Activated gamma-delta T cell (primary cell): ENCODE results near the gene CLEC3A.
"Not testable (repeated sequence)": the region's sequence is repeated elsewhere in the genome, so short reads cannot be mapped to it uniquely, and the experiment has no call there.

Source experiments
- DNase-seq: peaks from one replicate; lab custom pipeline; 2025; lab: John Stamatoyannopoulos, UW
- total RNA-seq, 2 donors: gene quantifications; one replicate each; lab custom pipeline; 2026; lab: John Stamatoyannopoulos, UW

CLEC3A gene
- 0 reads per million in 2 donors for total RNA-seq

DNA sequence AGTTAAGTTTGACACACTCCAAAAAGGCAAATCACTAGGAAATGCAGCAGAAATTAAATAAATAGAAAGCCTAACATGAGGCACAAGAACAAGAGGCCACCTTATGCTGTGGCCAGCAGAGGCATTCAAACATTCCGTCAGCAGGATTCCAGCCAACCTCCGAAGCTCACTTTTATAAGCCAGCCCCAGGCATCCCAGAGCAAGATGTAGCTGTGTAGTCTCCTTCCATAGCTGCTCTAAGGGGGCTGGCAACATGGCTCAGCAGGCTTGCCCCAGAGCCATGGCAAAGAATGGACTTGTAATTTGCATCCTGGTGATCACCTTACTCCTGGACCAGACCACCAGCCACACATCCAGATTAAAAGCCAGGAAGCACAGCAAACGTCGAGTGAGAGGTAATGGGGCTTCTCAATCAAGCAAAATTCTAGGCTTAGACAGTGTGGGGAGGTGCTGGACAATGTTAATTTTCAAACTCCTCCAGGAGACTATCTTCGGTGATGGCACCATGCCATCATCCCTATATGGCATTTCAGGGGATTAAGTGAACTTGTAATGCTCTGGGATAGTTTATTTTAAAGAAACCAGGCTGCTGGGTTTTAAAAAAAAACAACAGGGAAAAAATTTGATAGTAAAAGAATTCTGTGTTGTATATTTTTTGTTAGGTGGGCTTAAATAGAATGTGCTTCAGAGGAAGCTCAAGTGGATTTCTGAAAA is at the start of gene CLEC3A:
Gene CLEC3A (plus strand): TSS at position 202 of the 714 bp plus-strand sequence. CDS start 79 bp downstream, at position 281.
- no peak for DNase-seq

- DNase-seq: no peak
Measured at GRCh38 chr16:77974883-77975282, 47.5 kb upstream of the CLEC3A start.

- DNase-seq: no peak
Measured at GRCh38 chr16:77975942-77976341, 46.4 kb upstream of the CLEC3A start.

DNA sequence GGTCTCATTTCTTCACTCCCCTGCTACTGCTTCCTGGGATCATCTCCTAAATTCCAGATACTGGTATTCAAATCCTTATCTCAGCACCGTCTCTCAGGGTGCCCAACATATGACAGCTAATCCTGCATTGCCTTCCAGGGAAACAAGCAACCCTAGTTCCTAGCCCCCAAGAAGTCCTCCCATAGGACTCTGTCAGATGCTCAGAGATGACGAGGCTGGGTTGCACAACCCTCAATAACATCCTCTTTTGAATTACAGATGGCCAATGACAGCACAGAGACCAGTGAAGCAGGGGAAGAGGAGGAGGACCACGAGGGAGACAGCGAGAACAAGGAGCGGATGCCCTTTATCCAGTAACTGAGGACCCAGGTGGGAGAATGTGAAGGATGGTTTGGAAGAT is 45.0 kb upstream of the CLEC3A start:
- DNase-seq: no peak

DNA sequence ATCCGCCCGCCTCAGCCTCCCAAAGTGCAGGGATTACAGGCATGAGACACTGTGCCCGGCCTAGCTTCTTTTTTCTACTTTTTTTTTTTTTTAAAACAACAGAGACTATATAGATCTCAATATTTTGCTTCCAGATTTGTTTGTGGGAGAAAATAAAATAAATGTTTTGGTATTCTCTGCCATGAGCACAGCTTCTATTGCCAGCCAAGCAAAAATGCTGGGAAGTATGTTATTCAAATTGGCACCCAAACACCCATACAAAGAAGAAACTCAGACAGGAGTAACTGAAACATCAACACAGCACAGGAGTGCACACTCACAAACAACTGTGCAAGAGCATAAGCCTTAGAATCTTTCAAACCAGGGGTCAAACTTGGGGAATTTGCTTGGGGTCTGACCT is 37.2 kb upstream of the CLEC3A start:
- DNase-seq: no peak

DNA sequence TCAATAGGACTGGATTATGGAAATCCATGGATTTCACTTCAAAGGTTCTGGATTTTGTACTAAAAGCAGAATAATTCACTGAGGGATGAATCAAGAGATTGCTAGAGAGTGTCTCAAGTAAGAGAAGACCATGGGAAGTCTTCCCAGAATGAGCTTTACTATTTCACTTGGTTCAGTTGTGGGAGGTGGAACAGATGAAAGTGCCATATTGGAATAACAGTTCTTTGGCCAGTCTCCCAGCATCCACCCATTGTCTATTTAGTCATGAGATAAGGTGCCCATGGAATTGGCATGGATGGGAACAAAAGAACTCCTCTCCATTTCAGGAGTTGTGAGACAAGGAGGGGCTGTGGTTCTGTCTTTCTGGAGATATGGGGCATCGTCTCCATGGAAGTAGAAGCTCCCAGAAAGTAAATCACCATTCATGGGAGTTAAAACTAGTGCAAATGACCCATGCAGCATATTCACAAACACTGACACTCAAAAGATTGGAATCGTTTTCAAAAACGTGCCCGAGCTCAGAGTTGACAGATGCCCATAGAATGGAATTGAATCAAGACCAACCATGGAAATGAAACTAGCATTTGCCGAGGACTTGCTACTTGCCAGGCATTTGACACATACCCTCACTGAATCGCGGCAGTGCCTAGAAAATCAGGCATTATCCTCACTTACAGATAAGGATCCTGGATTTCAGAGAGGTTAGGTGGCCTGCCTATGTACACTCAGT is 36.2 kb upstream of the CLEC3A start:
- DNase-seq: no peak

- no peak for DNase-seq
Measured at GRCh38 chr16:77987810-77988209, 34.5 kb upstream of the CLEC3A start.

- no peak for DNase-seq
Measured at GRCh38 chr16:77989846-77990245, 32.5 kb upstream of the CLEC3A start.

DNA sequence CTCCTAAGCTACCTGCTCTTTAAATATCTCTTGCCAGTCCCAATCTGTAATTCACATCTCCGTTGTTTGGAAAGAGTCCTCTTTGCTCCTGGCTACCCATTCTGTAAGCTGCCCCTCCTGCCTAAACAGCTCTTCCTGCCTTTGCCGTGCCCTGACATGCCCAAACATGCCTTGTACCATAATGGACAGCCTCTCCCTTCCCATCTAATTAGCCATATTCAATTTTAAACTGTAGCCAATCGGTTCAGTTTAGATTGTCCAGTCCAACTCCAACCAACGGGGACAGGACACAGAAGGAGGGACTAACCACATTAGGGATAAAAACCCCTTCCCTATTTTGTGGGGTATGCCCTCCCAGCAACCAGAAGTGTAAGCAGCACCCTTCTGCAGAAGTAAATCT is 30.6 kb upstream of the CLEC3A start:
- DNase-seq: no peak

- DNase-seq: not testable (repeated sequence)
Measured at GRCh38 chr16:77992381-77992780, 30.0 kb upstream of the CLEC3A start.

GRCh38 chr16:77993111-77993985 is 29.0 kb upstream of the CLEC3A start:
- DNase-seq: no peak

- DNase-seq: no peak
Measured at GRCh38 chr16:77995843-77996455, 26.4 kb upstream of the CLEC3A start.

DNA sequence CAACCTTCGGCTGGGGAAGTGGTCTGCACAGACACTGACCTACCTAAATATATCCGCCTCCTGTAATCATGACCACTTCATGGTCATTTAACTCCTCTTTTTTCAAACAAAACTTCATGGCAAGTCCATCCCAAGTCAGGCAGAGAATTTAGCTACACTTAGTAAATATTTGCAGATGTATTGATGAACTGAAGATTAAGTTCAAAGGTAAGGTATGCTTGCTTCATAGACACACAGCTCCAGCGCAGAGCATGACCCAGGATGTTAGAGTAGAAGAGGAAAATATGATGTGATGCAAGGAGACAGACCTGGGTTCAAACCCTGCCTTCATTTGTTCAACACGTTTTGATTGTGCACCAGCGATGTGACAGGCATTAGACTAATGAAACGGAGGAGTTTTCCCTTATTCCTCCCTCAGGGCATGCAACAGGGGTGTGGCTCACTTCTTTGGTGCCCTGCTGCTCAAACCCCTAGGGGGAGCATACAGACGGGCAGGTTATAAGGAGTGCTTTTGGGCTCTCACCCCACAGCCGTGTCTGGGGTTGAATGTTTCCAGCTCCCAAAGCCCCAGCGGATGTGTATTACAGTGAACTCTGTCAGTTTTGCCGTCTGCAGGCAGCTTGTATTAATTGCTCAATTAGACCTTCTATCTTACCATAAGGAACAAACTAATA is 23.9 kb upstream of the CLEC3A start:
- DNase-seq: no peak

DNA sequence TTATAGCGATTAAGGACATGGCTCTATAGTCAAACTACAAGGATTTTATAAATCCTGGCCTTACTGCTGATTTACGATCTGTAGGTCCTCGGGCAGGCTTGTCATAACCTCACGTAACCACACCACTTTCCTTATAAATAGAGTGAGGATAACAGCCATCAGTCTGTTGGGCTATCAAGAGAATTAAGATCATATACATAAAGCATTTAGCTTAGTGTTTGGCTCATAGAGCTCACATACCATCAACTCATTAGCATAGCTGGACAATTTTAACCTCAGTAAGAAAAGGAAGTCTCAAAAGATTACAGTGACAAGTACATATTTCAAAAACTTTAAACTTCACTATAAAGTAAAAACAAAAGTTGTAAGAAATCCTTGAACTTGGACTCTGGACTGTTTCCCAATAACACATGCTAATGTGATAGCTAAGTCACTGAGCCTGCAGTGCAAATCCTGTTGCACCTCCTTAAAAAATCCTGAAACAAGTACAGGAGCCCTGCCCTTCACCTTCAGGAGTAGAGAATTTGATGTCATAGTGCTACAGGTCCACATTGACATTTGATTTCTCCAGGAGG is 20.8 kb upstream of the CLEC3A start:
- no peak for DNase-seq

DNA sequence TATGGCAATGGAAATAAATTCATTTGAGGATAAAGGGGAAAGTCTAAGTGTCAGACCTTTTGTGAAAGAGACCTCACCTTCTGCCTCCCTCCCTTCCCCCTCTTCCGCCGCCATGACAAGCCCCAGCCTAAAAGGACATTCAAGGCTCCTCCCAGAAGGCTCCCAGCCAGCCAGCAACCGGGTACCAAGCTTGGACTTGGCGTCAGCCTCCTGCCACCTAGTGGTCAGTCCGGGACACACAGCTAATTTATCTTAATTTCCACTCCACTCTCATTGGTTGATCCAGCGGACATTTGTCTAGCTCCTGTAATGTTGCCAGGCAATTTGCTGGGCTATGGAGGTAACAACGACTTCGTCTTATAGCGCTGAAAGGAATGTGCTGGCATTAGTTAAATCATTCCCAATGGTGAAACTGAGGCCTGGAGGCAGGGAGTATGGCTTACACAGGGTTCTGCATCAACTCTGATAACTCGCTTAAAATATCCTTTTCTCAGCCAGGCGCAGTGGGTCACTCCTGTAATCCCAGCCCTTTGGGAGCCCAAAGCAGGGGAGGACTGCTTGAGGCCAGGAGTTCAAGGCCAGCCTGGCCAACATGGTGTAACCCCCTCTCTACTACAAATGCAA is 19.3 kb upstream of the CLEC3A start:
- no peak for DNase-seq

GRCh38 chr16:78004517-78004916 is 17.8 kb upstream of the CLEC3A start:
- no peak for DNase-seq

DNA sequence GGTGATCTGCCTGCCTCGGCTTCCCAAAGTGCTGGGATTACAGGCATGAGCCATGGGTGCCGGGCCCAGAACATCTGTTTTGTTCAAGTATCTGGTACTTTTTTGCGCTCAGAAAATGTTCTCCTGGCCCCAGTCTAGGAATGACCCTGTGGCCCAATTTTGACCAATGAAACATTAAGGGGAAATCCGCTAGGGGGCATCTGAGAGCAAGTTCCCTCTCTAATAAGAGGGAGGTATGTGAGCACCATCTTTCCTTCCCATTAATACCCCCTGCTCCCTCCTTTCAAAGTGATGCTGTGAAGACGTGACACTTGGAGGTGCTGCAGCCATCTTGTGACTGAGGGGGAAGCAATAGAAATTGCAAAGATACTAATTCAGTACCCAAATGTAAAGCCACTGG is 16.5 kb upstream of the CLEC3A start:
- DNase-seq: no peak

- DNase-seq: no peak
Measured at GRCh38 chr16:78007121-78007520, 15.2 kb upstream of the CLEC3A start.

- no peak for DNase-seq
Measured at GRCh38 chr16:78024159-78024558, 1.8 kb downstream of the CLEC3A start.

DNA sequence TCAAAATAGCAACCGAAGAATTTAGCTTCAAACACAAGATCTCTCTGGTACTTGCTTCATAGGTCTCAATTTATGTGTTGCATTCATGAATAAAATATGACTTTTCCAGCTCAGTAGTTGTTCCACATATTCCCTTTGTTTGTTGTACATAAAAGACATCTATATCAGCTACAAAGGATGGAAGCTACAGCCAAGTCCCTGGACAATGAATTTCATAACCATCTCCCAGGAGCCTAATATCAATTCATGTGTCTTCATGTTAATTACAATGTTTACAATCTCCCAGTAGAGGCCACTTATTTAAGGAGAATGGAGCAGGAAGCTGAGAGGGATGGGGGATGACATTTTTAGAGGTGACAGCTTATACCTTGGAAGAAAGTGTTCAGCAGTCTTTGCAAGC is 3.3 kb downstream of the CLEC3A start:
- DNase-seq: no peak

DNA sequence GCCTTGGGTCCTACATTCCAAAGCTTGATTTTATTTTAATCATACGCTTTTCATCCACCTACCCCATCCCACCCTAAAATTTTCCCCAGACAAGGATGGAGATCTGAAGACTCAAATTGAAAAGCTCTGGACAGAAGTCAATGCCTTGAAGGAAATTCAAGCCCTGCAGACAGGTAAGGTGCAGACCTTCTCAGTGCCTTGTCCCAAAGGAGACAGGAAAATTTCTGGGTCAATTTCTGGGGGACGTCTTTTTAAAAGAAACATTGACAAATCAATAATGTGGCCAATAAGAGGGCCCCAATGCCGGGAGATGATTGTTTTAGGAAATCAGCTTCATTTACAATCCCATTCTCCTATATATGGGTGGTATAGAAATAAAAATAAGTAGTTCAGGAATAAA is 5.7 kb downstream of the CLEC3A start:
- no peak for DNase-seq
